HG03108 (cell line): ENCODE measurements around the gene CMAS.
"Not testable (repeated sequence)": the region's sequence is repeated elsewhere in the genome, so short reads cannot be mapped to it uniquely, and the experiment has no call there.

Experiments used
- ATAC-seq: cut with Tn5 transposase; IDR thresholded peaks from one replicate; pipeline ENCODE4 v1.9.1; 2021; ENCODE audit warnings: moderate library complexity; ENCODE audit not compliant: unreplicated experiment

The CMAS gene

GRCh38 chr12:22046968-22047390 is 961 bp downstream of the CMAS start:
- no peak for ATAC-seq

- ATAC-seq, result no peak
Measured at GRCh38 chr12:22047494-22047893, 1.5 kb downstream of the CMAS start.

DNA sequence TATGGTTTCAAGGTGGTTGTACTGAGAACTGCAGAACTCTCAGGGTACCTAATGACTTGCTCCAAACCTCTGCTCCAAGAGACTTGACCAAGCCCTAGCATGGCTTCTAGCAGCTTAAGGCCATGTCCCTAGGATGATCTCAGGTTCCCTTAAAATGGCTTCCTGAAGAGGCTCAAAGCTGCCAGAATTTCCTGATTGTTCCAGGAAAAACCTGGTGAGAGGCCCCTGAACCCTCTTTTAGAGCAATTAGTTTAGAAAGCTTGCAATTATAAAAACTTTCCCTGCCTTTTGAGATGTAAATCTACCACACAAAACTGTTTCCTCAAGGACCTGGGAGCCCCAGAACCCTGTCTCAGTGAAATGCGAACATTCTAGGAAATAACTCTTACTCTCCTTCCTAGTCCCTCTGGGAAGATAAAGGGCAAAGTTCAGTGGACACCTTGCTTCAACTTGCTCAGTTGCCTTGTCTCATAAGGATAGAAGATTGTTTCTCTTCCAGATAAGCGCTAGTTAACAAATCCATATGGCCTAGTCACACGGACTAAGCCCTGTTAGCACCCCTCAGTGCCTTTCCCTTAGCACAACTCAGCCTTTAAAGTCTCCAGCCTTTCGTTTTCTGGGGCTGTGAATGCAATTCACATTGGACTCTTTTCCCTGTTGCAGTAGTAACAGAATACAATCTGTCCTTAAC is 2.5 kb downstream of the CMAS start:
- no peak for ATAC-seq

DNA sequence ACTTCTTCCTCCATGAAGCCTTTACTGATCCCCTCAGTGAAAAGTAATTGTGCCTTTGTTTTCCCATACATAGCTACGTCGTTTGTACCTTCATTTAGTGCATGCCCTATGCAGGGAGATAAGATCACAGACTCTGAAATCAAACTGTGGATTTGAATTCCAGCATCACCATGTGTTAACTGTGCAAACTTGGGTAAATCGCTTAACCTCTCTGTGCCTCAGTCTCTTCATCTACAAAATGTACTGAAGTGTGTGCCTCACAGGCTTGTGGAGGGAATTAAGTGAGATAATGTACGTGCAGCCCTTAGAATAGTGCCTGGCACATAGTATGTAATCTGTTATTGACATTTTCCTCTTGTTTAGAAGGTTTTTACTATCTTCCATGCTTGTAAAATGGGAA is 4.1 kb downstream of the CMAS start:
- ATAC-seq, result no peak

DNA sequence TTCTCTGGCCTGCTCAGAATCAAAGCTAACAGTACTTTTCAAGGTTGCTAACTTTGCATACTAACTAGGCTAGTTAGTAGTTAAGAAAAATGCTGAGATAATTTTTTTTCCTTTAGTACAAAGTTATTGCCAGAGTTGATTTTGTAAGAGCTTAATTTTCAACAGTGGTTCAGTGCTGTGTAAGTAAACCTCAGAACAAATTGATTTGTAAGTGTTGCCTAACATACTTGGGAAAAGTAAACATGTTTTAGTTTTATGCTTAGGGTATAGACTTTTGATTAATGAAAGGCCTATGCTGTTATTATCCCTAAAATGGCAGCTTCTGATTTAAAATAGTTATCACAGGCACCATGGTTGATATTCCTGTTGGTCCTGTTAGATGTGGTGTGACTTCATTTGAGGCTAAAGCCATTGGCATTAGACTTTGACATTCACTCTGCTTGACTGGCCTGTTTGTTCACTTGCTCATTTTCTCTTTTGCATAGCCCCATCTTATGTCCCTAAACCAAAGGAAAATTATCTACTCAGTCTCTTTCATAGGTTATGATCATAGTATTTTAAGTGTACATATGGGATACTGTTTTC is 5.2 kb downstream of the CMAS start:
- no peak for ATAC-seq

- ATAC-seq, result not testable (repeated sequence)
Measured at GRCh38 chr12:22052994-22053393, 7.0 kb downstream of the CMAS start.

- ATAC-seq, result no peak
Measured at GRCh38 chr12:22054155-22054554, 8.1 kb downstream of the CMAS start.

- ATAC-seq, result no peak
Measured at GRCh38 chr12:22056607-22057006, 10.6 kb downstream of the CMAS start.

GRCh38 chr12:22059976-22060647 is 14.1 kb downstream of the CMAS start:
- ATAC-seq, result no peak

GRCh38 chr12:22064968-22065367 is 18.9 kb downstream of the CMAS start:
- no peak for ATAC-seq

DNA sequence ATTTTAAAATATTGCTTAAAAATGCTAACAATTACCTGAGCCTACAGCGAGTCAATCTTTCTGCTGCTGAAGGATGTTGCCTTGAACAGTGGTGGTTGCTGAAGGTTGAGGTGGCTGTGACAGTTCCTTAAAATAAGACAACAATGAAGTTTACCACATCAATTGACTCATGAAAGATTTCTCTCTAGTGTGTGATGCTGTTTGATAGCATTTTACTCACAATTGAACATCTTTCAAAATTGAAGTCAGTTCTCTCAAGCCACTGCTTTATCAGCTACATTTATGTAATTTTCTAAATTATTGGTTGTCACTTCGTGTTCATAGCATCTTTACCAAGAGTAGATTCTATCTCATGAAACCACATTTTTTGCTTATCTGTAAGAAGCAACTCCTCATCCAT is 20.3 kb downstream of the CMAS start:
- no peak for ATAC-seq

GRCh38 chr12:22069851-22070250 is 23.8 kb downstream of the CMAS start:
- ATAC-seq, result no peak

DNA sequence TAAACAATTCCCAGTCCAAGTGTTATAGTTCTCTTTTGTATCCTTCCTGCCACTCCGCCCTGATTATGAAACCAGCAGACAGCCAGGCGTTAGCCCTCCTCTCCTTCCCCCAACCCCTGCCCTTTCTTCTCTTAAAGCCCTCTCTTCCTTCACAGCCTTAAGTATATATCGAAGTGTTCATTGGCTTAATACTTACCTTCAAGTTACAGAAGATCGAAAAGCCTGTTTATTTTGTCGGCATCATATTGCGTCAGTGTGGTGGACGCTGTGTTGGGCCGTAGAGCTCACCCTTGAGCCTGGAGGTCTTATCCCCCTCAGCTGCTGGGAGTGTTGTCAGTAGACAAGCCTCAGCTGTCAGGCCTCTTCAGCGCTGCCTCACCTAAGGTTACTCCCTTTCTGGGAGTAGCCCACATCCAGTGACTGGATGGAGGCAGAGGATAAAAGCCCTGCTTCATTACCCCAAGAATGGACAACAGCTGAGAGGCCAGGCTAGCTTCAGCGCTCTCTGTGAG is 36.2 kb downstream of the CMAS start:
- ATAC-seq, result no peak

- ATAC-seq, result no peak
Measured at GRCh38 chr12:22083167-22083566, 37.1 kb downstream of the CMAS start.

- no peak for ATAC-seq
Measured at GRCh38 chr12:22084852-22085251, 38.8 kb downstream of the CMAS start.

DNA sequence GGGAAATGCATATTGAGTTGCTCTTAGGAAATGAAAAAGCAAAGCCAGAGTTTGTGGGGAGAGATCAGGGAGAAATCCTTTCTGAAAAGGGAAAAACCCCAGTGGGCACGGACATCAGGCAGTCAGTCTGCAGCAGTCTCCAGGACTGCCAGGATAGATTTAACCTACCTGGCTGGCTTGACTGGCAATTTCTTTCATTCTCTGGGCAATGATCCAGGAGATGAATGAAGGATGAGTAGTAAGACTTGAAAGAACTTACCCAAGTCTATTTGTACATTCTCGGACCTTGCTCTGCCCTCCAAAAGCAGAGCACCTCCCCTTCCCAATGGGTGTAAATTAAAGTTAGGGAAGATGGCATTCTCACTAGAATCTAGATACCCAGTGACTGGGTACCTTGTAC is 42.9 kb downstream of the CMAS start:
- ATAC-seq, result no peak

- ATAC-seq, result no peak
Measured at GRCh38 chr12:22089486-22089885, 43.5 kb downstream of the CMAS start.

DNA sequence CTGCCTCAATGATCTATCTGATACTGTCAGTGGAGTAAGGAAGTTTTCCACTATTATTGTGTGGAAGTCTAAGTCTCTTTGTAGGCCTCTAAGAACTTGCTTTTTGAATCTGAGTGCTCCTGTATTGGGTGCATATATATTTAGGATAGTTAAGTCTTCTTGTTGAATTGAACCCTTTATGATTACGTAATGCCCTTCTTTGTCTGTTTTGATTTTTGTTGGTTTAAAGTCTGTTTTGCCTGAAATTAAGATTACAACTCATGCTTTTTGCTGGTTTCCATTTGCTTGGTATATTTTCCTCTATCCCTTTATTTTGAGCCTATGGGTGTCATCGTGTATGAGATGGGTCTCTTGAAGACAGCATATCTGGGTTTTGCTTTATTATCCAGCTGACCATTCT is 53.0 kb downstream of the CMAS start:
- ATAC-seq, result not testable (repeated sequence)

DNA sequence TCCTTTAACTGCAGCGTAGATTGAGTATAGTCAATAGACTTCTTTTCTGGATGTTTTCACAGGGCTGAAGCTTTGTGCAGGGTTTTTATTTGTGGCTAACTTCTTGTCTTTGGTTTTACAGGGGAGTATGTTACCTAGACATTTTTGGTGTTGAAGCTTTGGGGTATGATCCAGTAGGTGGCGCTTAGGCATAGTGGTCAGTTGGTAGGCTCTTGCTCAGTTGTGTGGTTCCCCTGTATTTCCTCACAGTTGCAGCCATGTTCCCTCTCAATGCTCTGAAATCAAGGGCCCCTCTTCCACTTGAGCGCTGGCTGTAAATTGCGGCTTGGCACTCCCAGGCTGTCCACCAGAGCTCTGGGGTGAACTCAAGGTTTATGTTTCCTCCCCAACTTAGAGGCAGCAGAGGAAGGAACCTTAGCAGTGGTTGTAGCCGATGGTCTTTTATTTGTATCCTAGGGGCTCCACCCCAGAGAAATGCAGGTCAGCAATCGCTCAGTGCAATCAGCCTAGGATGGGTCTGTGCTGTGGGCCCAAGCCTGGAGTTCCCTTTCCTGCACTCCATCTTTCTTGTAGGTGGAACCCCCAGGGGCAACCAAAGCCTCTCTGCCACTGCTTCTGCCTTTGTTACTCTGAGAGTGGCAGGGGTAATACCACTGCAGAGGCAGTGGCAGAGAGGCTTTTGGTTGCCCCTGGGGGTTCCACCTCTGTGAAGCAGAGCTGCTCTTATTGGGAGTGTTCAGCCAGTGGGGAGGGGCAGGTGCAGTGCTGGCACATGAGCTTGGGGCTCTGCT is 55.1 kb downstream of the CMAS start:
- no peak for ATAC-seq

GRCh38 chr12:22101749-22102243 is 55.8 kb downstream of the CMAS start:
- no peak for ATAC-seq

DNA sequence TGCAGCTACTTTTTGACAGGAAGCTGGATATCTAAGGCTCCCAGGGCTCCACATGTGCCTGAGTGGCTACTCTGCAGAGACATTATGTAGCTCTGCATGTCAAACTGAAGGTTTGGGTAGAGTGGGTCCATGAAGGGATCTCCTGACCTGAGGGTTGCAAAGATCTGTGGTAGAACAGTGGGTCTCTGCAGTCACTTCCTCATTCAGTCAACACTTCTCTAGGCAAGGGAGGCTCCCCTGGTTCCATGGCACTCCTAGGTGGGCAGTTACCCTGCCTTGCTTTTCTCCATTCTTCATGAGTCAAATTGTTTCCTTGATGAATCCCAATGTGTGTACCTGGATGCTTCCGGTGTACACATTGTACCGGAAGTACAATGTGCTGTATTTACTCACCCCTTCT is 57.4 kb downstream of the CMAS start:
- no peak for ATAC-seq
